Bronchial epithelial cell (primary cell): ENCODE results near the gene NR2C1. TPM values are rescaled to one million over a fixed set of nuclear protein-coding genes. Genes with fewer than 3 reads are reported as not detected.

ENCODE experiments used
- DNase-seq: peaks from one replicate; pipeline ENCODE4 v3.0.0-alpha.2; 2010; ENCODE audit warnings: low read depth
- FAIRE-seq: peaks from 2 replicates; lab custom pipeline; 2011; peaks lifted over from hg19 to GRCh38; lab: Jason Lieb, UNC
- H3K27me3 ChIP-seq: 2 replicates; pipeline ENCODE4 v1.5.1; 2011; ENCODE audit warnings: low read length; ENCODE audit not compliant: control insufficient read depth, insufficient read depth
- H3K36me3 ChIP-seq: 2 replicates; pipeline ENCODE4 v1.5.1; 2011; ENCODE audit warnings: low read length; ENCODE audit not compliant: control insufficient read depth, insufficient read depth
- H3K4me3 ChIP-seq: 2 replicates; pipeline ENCODE4 v1.5.1; 2011; ENCODE audit warnings: mild to moderate bottlenecking, low read depth, low read length, control low read depth
- CTCF ChIP-seq: IDR thresholded peaks from 2 replicates; pipeline ENCODE4 v1.5.1; 2011; ENCODE audit warnings: mild to moderate bottlenecking, moderate library complexity, low read length, control low read depth, inconsistent platforms; ENCODE audit not compliant: insufficient read depth, severe bottlenecking
- total RNA-seq: library from RNA; depleted of rRNA; stranded (reverse); fragments of >200 nt; gene quantifications from 2 replicates; pipeline ENCODE4 v1.2.1, GENCODE V29; 2014

The NR2C1 gene
- total RNA-seq, 1 donor from 2014 or later: 14.5 TPM

GRCh38 chr12:95014554-95014953 lies 58.9 kb downstream of the NR2C1 start:
- DNase-seq (no peak), FAIRE-seq (no peak)
- no peak overlapping the region for H3K4me3 ChIP-seq
- no peaks in the 10 kb centered on the region for H3K27me3 ChIP-seq
- no peak for TF ChIP-seq CTCF
- no peaks in the 10 kb centered on the region for H3K36me3 ChIP-seq

DNA sequence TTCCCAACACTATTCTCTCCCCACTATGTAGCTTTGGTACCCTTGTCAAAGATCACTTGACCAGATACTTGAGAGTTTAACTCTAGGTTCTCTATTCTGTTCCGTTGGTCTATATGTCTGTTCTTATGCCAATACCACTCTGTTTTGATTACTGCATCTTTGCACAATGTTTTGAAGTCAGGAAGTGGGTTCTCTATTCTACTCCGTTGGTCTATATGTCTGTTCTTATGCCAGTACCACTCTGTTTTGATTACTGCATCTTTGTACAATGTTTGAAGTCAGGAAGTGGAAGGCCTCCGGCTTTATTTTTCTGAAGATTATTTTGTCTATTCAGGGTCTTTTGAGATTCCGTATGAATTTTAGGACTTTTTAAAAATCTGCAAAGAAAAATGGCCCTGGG lies 67.2 kb downstream of the NR2C1 start:
- FAIRE-seq (no peak), DNase-seq (no peak)
- H3K27me3 ChIP-seq: no peaks in the 10 kb centered on the region
- H3K4me3 ChIP-seq: no peak overlapping the region
- no peak for TF ChIP-seq CTCF
- no peaks in the 10 kb centered on the region for H3K36me3 ChIP-seq

- Histone ChIP-seq H3K4me3 (no peak overlapping the region), H3K27me3 (no peaks in the 10 kb centered on the region), H3K36me3 (no peaks in the 10 kb centered on the region)
- DNase-seq (no peak), FAIRE-seq (no peak)
- no peak for TF ChIP-seq CTCF
Observed at GRCh38 chr12:95004610-95005009, 68.8 kb downstream of the NR2C1 start.

DNA sequence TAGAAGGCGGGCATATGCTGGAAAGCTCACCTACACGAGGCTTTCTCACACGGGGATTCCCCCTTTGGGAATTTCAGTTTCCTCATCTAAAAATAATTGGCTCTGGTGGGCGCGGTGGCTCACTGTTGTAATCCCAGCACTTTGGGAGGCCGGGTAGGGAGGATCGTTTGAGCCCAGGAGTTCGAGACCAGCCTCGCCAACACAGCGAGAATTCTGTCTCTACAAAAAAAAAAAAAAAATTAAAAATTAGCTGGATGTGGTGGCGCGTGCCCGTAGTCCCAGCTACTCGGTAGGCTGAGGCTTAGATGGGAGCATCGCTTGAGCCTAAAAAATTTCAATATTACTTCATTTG lies 69.5 kb downstream of the NR2C1 start:
- TF ChIP-seq CTCF: no peak
- FAIRE-seq (no peak), DNase-seq (no peak)
- Histone ChIP-seq H3K36me3 (no peaks in the 10 kb centered on the region), H3K4me3 (peak overlapping the region; percentile 78), H3K27me3 (no peaks in the 10 kb centered on the region)

DNA sequence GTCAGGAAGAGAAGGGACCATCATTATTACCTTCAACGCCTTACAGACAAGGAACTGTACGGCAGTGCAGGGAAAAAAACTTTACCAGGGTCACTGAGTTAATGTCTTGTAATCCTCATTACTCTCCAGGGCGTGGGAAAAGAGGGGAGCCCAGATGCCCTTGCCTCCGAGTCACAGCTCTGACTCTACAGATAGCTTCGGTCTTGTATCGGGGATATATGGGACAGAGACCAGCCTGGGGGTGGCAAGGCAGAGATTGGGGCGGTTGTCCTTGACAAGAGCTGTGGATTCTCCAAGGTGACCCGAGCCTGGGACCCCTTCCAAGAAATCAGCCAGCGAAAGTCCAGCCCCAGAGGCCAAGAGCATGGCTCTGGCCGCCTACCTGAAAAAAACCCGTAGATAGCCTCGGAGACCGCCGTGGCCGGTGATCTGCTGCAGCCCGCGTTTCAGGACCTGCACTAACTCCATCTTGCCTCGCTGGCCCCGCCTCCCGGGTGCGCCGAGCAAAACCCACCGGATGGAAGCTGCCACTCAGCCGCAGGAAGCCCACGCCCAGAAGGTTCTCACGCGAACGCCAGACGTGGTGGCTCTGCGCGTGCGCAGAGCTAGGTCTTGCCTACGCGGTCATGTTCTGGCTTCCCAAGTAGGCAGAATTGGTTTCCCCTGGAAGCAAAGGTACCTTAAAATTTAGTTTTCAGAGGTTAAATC lies 70.1 kb downstream of the NR2C1 start, which contains the start of gene NDUFA12:
TSS of gene NDUFA12 (minus strand) at position 485 of the 708 bp plus-strand sequence. CDS start at position 468, 17 bp downstream.
- no peak for FAIRE-seq
- no peak for TF ChIP-seq CTCF
- H3K36me3 ChIP-seq: no peaks in the 10 kb centered on the region
- no peaks in the 10 kb centered on the region for H3K27me3 ChIP-seq
- H3K4me3 ChIP-seq: peak within 1 kb of the TSS; percentile 78
- peak; percentile 92 for DNase-seq

DNA sequence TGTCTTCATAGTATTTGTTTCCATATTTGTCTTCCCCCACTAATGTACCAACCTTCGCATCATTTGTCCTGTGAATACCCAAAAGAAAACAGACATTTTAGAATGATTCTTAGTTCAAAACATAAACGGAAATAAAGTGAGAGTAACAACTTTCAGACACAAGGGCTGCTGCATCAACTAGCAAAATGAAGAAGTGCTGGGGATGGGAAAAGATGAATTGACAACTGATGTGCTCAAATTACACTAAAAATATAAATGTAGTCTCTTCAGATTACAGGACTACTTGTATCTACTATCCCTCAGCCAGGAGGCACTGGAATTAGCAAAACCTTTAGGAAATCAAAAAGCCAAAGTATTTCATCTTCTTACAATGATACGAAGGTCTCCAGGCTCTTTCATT lies 70.7 kb downstream of the NR2C1 start:
- FAIRE-seq (no peak), DNase-seq (no peak)
- H3K27me3 ChIP-seq: no peaks in the 10 kb centered on the region
- H3K4me3 ChIP-seq: peak overlapping the region; percentile 78
- H3K36me3 ChIP-seq: no peaks in the 10 kb centered on the region
- TF ChIP-seq CTCF: no peak
